NCI-H2227 (cell line): ENCODE data around the gene CRADD.
A peak's percentile ranks its signal among the peaks of the same experiment; 100 is the strongest.

Experiments
- DNase-seq: peaks from one replicate; lab custom pipeline; 2025; ENCODE audit not compliant: unreplicated experiment; lab: John Stamatoyannopoulos, UW

The CRADD gene

DNA sequence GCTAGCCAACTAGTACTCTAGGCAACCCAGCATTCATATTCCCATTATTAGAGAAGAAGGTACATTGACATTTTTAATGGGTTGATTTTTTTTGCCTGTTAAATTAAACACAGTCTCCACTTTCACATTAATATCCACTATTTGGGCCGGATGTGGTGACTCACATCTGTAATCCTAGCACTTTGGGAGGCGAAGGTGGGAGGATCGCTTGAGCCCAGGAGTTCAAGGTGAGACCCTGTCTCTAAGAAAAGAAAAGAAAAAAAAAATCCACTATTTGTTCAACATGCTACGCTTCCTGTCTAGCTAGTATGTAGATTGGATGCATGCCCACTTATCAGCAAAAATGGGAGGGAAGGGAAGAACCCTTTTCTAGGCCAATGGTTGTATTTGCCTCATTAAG lies 7.1 kb upstream of the CRADD start:
- DNase-seq: no peak

DNA sequence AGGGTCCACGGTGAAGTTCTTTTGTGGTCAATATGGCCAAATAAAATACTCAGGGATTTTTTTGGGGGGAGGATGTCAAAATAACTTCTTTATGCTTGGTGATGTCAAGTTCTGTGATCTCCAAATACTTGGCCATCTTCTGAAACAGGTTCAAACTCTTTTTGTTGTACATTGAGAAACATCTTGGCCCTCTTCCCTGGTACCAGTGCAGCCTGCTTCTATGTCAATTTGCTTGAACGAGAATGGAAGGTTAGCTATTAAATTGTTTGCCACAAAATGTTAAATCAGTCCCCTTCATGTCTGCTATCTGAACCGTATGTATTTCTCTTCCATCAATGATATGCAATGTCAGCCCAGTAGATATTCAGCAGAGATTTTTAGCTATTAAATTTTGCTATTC lies 6.1 kb upstream of the CRADD start:
- no peak for DNase-seq

GRCh38 chr12:93673084-93673483 lies 4.1 kb upstream of the CRADD start:
- DNase-seq: no peak

GRCh38 chr12:93674386-93674785 lies 2.8 kb upstream of the CRADD start:
- DNase-seq: no peak

GRCh38 chr12:93676408-93677194 lies 574 bp upstream of the CRADD start:
- DNase-seq: peak; percentile 42

GRCh38 chr12:93678779-93679178 lies 1.6 kb downstream of the CRADD start:
- no peak for DNase-seq

GRCh38 chr12:93679308-93679925 lies 2.2 kb downstream of the CRADD start:
- peak; percentile 37 for DNase-seq

DNA sequence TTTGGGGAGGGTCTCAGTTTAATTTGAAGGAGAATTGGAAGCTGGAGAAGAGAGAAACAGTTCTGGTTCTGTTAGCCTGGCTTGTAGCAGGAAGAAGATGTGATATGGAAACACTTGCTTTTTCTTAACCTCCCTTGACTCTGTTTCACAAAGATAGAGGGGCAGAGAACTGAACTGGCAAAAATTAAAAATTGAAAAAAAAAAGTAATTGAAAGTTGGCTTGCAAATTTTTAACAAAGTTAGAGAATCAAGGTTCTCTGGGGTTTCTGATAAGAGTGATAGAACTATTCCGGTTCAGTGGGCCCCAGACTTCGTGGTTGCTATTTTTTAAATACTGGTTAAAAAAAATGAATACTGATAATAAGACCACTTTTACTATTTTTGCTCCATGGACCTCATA lies 2.8 kb downstream of the CRADD start:
- no peak for DNase-seq

- DNase-seq: peak; percentile 76
Observed at GRCh38 chr12:93682846-93683261, 5.7 kb downstream of the CRADD start.

GRCh38 chr12:93683410-93683809 lies 6.2 kb downstream of the CRADD start:
- DNase-seq: peak; percentile 55

DNA sequence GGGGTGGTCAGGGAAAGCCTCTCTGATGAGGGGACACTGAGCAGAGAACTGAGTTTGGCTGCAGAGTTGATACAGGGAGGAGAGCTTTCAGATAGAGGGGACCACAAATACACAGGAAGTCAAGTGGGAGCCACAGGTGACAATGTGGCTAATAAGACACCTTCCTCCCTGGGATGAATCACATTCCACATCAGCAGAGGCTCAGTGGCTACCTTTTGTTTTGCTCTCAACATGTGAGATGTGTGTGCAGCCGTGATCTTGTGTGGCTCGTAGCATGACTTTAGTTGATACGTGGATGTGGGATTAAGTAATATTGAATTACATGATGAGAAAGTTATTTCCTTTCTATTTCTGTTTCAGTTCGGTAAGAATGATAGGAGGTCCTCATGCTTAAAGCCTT lies 7.5 kb downstream of the CRADD start:
- DNase-seq: no peak

DNA sequence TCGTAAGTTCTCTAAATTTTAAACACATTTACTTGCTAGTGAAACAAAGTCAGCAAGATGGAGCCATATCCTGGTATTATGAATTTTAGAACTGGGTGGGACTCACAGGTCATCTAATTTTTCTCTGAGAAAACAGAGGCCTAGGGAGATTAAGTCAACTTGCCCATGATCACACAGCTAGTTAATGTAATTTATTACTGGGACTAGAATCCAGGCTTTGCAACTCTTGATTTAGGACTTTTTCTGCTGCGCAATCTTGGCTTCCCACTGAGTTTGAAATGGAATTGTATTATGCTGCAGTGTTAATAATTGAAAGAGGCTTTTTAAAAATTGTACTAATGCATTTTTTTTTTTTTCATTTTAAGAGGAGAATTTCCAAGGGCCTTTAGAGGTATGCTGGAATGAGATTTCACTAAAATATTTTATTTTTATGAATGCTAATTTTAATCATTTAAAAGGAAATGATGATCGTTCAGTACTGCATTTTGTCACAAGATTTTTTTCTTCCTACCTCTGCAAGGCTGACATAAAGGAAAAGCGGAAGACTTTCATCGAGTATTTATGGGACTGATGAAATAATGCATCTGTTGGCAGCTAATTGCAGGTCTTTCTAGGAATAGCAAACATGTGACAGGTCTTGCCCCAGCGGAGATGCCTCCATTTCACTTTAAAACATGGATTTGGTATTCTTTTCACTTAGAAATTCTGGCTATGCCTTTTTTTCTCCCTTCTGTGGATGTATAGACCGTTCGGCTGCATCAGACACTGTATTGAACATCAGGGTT lies 9.6 kb downstream of the CRADD start:
- peak; percentile 49 for DNase-seq

DNA sequence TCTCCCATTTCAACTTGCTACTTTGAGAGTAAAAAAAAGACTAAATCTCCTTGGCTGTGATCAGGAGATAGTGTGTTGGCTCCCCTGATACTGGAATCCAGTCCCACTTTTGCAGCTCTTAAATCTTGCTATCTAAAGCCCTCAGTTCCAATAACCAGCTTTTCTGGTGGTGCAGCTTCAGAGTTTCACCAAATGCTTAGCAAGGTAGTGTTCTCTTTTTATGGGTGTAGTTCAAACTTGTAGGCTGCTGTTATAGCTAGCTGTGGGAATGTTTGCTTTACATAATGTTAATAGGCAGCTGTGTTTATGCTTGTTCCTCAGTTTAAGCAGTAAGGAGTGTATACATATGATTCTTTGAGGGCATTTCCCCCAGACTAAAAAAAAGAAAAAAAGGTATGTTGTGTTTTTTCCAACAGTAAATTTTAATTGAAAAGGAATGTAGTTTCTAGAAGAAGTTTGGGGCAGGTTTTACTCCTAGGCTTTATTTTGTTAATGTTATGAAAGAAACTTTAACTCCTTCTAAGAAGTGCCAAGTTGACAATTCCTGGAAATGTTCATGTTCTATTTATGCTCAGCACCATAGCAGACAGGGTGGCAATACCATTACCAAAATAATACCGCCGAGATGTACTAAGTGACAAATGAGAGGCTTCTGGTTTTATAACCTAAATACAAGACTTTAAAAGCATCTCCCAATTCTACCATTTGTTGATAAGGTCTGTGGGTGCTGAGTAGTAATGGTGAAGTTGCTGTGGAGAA lies 12.1 kb downstream of the CRADD start:
- DNase-seq: no peak

DNA sequence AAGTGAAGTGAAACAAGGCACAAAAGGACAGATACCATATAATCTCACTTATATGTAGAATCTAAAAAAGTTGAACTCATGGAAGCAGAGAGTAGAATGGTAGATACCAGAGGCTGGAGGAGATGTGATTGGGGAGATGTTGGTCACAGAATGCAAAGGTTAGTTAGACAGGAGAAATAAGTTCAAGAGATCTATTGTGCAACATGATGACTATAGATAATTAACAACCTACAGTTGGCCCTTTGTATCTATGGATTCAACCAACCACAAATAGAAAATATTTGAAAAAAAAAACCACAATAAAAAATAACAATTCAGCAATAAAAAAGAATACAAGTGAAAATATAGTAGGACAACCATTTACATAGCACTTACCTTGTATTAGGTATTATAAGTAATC lies 19.3 kb downstream of the CRADD start:
- no peak for DNase-seq

DNA sequence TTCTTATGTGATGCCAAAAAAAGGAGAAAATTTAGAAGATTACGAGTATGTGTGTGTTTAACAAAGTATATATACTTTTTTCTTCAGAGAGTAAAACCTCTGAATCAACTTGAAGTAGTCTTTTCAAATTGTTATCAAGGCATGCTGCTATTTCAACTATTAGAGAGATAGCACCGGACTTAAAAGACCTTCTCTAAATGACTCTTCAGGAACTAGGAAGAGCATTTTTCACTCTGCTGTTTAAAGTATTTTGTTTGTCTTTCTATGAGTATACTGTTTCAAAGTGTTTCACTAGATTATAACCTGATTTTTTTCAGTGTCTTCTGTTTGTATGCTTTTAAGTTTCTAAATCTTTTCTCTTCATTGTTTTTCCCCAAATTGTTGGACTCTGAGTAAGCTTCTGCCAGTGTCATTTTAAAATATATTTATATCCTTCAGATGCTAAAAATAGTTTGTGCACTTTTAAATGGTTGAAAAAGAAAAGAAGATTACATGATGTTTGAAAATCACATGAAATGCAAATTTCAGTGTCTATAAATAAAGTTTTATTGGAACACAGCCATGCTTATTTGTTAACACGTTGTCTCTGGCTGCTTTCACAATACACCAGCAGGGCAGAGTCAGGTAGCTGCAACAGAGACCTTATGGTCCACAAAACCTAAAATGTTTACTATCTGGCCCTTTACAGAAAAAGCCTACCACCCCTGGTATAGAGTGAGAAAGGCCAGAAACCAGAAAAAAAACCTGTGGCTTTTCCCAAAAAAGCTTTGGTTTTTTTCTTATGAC lies 21.3 kb downstream of the CRADD start:
- no peak for DNase-seq

GRCh38 chr12:93699271-93700145 lies 22.3 kb downstream of the CRADD start:
- no peak for DNase-seq

GRCh38 chr12:93702707-93703315 lies 25.6 kb downstream of the CRADD start:
- no peak for DNase-seq

- no peak for DNase-seq
Observed at GRCh38 chr12:93704122-93704521, 26.9 kb downstream of the CRADD start.

DNA sequence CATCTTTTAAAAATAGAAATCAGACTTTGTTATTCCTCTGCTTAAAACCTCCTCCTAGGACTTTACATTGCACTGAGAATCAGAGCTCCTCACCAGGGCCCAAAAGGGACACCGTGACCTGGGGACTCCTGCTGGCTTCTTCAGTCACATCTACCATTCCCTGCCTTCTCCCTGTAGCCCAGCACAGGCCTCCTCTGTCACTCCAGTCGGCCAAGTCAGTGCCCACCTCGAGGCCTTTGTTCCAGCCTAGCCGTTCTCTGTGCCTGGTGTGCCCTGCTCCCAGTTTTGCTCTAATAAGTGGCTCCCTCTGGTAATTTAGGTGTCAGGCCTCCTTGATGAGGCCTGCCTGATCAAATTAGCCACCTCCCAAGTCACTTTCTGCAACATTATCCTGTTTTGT lies 27.4 kb downstream of the CRADD start:
- no peak for DNase-seq
